Right lung (tissue), 5 donors: ENCODE data around the gene HDGFL2. TPM values are rescaled to one million over a fixed set of nuclear protein-coding genes. Genes with fewer than 3 reads are reported as not detected.

Experiments
- DNase-seq, 2 donors: peaks; one replicate each; pipeline ENCODE4 v3.0.0-alpha.2; 2013
- polyA plus RNA-seq, 5 donors: library from polyadenylated mRNA; unstranded; fragments of 120-200 nt; gene quantifications; one replicate each; pipeline versions ENCODE4 v1.2.1 to v1.2.3, GENCODE V29; 2013; ENCODE audit warnings: inconsistent platforms in 1 of 5, low replicate concordance in 1 of 5; ENCODE audit not compliant: insufficient read length in 5 of 5, insufficient read depth in 1 of 5

Gene HDGFL2
- polyA plus RNA-seq, 5 donors = 59.1 to 97.0 (median 77.2) TPM

DNA sequence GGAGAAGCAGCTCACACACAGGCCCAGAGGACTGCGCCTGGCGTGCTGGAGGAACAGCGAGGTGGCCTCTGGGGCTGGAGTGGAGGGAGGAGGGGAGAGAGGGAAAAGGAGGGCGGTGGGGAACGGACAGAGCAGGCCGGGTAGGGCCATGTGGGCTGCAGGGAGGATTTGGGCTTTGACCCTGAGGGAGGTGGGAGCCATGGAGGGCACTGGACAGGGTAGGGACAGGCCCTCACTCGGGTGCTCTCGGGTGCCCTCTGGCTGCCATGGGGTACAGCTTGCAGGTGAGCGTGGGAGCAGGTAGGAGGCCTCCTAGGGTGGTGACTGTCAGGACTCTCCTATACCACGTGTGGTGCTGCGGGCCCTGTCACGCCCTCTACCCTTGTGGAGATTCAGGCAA lies 23.4 kb downstream of the HDGFL2 start:
- no peak for DNase-seq

DNA sequence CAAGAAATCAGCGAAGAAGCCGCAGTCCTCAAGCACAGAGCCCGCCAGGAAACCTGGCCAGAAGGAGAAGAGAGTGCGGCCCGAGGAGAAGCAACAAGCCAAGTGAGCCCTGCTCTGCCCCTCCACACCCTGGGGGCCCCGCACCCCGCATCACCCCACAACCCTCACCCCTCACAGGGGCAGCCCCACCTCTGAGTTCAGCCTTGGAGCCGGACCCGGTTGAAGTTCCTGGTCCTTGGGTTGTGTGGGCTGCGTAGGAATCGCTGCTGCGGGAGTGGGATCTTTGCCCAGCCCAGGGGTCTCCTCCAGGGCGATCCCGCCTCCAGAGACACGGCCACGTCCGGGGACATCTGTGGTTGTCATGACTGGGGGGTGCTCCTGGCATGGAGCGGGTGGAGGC lies 24.2 kb downstream of the HDGFL2 start:
- no peak for DNase-seq

DNA sequence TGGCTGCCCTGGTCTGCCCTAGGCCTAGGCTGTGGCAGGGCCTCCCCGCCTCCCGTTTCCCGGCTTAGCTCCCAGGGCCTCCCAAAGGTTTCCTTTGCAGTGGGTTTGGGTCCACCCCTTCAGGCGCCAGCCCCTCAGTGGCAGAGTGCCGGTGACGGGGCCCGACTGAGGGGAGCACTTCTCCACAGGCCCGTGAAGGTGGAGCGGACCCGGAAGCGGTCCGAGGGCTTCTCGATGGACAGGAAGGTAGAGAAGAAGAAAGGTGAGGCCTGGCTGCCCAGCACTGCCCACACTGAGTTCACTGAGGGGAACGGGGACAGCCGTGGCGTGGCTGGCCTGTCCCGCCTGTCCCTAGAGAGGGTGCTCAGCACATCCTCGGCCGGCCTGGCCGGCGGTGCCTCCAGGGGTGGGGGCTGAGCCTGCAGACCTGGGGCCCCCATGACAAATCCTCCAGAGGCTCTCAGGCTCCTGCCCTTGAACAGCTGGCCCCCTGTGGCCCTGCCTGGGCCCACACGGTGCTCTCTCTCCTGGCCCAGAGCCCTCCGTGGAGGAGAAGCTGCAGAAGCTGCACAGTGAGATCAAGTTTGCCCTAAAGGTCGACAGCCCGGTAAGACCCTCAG lies 25.8 kb downstream of the HDGFL2 start:
- DNase-seq = no peak

DNA sequence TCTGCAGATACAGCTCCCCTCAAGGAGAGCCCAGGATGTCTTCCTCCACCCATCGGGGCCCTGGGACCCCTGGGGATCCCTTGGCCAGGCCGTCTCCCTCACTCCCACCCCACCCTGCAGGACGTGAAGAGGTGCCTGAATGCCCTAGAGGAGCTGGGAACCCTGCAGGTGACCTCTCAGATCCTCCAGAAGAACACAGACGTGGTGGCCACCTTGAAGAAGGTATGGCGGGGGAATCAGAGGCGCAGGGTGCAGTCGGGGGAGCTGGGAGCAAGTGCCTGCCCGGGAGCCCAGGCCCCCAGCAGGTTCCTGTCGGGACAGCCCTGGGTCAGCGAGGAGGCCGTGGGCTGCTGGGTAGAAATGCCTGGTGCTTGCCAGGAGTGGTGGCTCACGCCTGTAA lies 26.6 kb downstream of the HDGFL2 start:
- no peak for DNase-seq

DNA sequence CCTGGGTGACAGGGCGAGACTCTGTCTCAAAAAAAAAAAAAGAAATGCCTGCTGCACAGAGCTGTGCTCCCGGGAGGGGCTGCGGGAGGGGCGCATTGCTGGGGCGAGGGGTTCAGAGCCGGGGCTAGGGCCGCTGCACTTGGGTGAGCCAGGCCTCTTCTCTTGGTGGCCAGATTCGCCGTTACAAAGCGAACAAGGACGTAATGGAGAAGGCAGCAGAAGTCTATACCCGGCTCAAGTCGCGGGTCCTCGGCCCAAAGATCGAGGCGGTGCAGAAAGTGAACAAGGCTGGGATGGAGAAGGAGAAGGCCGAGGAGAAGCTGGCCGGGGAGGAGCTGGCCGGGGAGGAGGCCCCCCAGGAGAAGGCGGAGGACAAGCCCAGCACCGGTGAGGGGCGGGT lies 27.2 kb downstream of the HDGFL2 start:
- DNase-seq = no peak

DNA sequence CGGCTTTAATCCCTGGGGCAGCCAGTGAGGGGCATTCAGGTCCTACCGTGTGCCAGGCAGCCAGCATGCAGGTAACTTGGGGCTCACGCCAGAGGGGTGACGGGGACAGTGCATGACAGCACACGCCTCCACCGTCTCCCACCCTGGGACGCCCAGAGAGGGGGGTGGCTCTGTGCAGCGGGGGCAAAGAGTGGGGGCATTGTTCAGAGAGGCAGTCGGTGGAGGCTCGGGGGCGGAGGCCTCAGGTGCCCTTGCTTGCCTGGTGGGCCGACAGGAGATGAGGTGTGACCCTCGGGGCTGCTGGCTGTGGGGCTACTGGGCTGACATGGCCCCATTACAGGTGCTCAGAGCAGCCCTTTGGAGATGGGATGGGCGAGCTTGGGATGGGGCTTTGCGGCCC lies 27.8 kb downstream of the HDGFL2 start:
- no peak for DNase-seq

DNA sequence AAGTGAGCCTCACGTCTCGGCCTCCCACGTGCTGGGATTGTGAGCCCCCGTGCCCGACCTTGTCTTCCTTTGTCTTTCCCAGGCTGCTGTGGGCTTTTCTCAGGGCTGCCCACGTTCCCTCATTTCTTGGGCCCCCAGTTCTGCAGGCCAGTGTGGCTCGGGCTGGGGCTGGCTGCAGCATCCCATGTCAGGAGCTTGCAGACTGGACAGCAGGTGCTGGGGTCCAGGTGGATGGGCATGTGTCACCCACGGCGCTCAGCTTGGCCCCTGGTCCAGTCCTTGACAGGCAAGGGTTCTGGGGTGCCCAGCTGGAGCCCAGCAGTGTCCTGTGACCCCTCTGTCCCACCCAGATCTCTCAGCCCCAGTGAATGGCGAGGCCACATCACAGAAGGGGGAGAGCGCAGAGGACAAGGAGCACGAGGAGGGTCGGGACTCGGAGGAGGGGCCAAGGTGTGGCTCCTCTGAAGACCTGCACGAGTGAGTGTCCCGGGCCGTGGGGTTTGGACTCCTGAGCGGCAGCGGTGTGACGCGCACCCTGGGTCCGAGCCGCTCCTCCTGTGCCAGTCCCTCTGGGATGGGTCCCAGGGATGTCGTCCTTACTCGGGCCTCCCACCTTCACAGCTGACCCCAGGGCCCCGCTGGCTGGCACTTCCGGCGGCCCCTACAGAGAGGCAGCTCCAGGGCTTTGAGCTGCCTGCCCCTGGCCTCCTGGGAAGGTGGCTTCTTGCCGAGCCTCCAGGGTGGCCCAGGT lies 28.9 kb downstream of the HDGFL2 start:
- no peak for DNase-seq

DNA sequence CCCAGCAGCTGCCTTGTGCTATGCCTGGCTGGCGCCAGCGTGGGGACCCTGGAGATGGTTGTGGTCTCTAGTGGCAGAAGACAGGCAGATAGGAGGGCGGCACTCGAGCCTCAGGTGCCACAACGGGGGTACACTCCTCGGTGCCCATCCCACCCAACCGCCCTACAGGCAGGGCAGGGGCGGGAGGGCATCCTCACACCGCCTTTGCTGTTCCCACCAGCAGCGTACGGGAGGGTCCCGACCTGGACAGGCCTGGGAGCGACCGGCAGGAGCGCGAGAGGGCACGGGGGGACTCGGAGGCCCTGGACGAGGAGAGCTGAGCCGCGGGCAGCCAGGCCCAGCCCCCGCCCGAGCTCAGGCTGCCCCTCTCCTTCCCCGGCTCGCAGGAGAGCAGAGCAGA lies 29.6 kb downstream of the HDGFL2 start:
- no peak for DNase-seq

DNA sequence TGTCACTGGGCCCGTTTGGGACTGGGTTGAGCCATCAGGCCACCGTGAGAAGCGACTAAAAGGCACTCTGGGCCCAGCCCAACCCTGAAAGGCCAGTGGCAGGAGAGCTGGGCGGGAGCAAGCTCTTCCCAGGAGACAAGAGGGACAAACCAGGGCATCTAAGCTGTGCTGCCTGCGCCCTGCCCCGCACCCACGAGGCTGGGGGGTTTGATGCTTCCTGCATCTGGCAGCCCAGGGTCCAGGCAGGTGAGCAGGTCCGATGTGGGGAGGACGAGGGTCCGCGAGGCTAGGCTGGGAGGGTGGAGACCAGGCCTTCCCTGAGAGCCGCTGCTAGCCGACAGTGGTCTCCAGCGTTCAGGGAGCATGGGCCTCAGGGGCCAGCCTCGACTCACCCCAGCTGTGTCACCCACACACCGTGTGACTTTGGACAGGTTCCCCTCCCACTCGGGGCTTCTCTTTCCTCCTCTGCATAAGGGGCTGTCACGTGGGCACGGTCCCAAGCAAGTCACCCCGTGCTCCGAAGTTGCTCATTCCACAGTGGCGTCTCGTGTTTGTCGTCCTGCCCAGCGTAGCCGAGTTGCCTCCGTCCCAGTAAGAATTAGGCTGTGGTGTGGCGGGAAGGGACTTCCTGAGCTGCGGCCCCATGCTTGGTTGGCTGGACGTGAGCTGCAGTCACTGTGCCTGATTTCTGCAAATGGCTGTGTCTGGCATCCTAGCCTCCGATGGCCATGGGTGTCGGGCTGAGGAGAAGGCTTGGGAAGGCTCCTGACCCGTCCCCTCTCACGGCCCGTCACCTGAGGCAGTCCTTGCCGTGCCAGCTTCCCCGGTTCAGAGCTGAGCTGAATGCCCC lies 30.4 kb downstream of the HDGFL2 start:
- no peak for DNase-seq

DNA sequence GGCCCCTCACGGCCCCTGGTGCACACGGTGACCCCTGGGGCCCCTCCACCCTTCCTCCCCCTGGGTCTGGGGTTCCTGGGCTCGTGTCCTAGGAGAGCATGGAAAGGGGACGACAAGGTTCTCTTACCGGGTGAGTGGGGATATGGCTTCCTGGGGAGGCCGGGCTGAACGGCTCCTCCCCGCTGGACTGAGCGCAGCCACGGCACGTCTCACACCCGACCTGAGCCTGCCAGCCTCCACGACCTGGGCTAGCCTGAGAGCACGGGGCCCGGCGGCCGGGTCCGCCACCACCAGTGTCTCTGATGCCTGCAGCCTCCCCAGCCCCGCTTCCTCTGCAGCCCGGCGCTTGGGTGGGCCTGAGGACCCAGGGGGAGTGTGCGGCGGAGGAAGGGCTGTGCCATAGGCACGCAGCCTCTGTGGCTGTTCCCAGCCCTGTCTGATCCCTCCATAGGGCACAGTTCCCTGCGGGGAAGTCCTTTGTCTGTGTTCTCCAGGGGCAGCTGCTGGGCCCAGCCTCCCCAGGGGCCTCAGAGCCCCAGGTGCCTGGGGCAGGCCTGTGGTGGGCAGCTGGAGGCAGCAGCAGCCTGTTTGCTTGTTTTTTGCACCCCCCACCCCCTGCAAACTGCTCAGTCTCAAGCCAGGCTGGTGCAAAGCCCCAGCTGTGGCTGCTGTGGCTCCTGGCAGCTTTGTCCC lies 31.2 kb downstream of the HDGFL2 start:
- no peak for DNase-seq

DNA sequence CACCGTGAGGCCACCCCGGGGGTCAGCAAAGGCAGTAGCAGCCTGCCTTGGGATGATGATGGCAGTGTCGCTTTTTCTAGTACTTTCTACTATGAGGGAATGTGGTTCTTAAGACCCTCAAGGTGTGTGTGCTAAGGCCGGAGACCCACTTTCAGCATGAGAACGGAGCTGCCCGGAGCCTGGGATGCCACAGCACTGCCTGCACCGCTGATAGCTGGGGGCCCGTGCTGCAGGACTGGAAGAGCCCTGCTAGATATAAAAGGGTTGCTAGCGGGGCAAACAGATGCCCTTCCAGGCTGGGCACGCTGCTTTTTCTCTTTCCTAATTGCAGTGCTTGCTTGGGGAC lies 31.7 kb downstream of the HDGFL2 start:
- DNase-seq = no peak

DNA sequence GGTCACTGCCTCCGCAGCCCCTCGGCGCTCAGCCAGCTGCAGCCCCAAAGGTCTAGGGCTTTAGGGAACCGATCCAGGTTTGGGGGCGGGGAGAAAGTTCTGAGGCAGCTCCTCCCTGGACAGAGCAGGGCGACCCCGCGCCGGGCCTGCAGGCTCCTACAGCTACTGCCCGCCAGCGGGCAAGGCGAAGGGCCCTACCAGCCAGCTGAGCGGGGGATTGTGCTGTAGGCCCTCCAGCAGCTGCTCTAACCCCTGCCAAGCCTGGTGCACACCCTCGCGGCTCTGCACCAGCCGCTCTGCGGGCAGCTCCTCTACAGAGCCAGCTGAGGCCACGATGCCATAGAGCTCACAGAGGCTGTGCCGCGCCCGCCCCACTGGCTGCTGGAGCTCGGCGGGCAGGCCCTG lies 32.2 kb downstream of the HDGFL2 start:
- no peak for DNase-seq

DNA sequence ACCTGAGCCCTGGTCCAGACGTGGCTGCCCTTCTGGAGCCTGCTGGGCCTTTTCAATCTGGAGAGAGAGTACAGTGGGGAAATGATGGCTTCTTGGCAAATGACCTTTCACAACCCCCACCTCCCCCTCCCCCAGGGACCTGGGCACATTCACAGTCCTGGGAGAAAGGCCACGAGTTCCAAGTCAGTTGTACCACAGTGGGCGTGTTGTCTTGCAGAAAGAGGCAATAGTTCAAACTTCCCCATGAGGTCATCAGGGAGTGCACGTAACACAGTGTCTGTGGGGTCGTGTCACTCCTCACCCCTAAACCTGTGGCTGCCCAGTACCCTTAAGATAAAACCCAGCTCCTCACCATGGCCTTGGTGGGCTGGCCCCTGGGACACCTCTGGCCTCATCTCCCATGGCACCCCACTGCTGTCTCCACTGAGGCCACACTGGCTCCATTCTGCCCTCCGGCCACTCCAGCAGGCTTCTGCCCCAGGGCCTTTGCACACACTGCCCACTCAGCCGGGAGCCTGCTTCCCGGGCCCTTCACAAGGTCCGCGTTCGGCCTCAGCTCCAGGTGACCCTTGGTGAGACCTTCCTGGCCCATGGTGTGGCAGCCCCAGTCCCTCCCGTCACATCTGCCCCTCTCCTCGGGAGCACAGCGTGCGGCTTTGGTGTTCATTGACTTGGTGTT lies 32.9 kb downstream of the HDGFL2 start:
- DNase-seq = no peak

DNA sequence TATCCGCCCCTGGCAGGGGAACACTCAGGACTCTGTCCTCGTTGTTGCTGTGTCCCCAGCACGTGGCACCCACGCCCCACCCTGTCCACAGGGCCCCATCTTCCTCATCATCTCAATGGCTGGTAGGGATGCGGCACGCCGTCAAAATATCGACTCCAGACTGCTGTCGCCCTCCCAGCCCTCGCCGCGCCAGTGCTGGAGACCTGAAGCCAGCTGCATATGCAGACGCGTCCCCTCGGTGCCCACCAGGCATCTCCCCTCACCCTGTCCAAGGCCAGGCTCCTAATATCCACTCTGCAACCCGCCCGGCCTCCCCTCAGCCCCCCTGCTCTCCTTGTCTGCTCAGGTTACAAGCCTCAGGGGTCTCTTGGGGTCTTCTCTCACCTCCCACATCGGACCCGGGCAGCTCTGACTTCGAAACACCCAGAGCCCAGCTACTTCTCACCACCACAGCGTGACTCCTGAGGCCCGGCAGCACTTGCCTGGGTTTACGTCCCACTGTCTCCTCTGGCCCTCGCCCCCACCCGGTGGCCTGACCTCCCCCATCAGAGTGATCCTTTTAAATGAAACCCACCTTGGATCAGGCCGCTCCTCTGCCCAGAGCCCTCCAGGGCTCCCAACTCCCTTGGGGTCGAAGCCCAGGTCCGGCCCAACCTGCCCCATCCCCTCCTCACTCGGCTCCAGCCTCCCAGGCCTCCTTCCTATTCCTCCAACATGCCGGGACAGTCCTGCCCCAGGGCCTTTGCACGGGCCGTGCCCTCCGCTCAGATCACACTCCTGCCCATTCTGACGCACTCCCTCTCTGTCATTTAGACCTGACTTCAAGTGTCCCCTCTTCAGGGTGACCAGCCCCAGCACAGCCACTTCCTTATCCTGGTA lies 33.7 kb downstream of the HDGFL2 start:
- DNase-seq = no peak

DNA sequence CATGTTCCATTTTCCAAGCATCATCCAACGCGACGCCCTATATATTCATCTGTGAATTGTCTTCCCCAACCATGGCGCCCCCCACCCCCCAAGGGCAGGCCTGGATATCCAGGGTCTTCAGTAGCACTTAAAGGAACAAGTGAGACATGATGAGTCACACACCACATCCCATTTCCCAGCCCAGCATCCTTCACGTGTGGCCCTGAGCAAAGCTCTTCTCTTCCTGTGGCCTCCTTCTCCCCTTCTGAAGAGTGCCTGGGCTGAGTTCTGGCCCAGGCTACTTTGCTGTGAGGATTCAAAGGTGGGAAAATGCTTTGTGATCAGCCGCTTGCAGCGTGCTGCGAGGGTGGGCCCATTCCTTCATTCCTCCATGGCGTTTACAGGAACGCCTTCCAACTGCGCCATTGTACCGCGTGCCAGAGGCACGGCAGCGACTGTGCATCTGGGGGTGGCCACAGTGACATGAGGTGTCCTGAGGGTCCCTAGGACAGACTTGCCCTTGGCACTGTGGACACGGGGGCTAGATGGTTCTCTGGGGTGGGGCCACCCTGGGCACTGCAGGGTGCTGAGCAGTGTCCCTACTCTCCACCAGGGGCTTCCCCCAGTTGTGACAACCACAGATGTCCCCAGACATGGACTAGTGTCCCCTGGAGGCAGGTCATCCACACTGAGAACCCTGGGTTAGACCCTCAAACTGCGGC lies 34.5 kb downstream of the HDGFL2 start:
- DNase-seq = no peak

DNA sequence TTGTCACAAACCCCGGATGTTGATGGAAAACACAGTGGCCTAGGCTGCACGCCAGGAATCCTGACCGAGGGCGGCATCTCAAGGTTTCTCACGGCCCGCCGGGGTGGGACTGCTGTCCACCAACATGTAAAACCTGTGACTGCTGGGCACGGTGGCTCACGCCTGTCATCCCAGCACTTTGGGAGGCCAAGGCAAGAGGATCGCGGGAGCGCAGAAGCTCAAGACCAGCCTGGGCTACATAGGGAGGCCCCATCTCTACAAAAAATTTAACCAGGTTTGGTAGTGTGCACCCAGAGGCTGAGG lies 35.0 kb downstream of the HDGFL2 start:
- DNase-seq = no peak

DNA sequence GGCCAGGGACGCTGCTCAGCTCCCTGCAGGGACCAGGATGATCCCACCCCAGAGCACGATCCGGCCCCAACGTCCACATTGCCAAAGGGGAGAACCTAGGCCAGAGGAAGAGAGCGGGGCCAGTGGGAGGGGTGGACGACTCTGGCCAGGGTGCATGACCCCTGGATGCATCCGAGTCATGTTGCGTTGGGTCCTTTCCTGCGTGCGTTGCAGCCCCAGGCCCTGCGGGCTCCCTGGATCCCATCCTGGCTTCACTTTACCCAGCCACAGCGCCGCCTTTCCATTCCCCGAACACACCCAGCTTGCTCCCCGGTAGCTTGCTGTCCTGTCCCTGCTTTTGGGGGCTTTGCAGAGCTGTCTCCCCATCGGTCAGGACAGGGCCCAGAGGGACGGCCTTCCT lies 35.7 kb downstream of the HDGFL2 start:
- no peak for DNase-seq

DNA sequence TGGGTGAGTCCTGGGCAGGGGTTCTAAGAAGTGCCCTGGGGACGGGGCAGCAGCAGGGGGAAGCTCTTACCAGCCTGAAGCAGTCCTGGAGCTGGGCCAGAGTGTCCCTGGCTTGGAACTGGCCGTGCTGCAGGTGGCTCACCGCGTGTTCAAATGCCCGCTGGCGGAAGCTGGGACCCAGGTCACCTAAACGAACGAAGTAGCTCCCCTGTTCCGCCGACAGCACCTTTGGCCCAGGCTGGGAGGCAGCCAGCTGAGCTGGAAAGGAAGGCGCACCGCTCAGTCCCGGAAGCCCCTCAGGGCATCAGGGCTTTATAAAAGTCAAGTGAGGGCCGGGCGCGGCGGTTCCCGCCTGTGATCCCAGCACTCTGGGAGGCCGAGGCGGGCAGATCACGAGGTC lies 36.6 kb downstream of the HDGFL2 start:
- DNase-seq = no peak

DNA sequence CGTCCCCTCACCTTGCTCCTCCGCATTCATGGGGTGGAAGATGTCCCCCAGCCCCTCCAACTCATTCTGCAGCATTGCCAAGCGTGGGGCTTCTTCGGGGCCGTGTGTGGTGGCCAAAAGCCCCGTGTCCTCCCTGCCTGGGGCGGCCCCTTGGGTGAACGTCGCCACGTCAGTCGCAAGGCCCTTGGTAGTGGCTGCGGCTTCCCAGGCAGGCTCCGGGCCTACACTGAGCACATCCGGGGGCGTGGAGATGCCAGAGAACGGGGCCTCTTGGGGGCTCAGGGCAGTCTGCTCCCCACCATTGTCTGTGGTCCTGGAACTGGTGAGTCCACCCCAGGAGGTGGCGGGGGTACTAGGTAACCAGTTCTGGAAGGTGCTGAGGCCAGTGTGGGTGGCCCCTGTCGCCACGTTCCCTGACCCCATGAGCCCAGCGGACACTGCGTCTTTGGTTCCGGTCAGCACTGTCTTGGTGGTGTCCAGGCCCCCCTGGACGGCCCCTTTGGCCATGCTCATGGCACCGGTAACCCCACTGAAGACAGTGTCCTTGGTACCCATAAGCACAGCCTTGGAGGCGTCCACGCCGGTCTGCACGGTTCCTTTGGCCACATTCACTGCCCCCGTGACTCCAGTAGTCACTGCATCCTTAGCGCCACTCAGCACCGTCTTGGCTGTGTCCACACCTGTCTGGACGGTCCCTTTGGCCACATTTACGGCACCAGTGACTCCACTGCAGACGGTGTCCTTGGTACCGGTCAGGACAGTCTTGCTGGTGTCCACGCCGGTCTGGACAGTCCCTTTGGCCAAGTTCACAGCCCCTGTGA lies 38.5 kb downstream of the HDGFL2 start:
- DNase-seq = no peak
